OCI-LY1 (cell line): ENCODE results near the gene ABHD17C.

Experiments used
- H2AFZ ChIP-seq: fragments of 200-600 bp; sonication (generic), shearing (Covaris generic); 2 replicates; pipeline ENCODE4 v1.6.0; 2014; ENCODE audit warnings: antibody characterized with exemption, mild to moderate bottlenecking, low read length
- H3F3A ChIP-seq: fragments of 200-600 bp; sonication (generic), shearing (Covaris generic); 2 replicates; pipeline ENCODE4 v1.6.0; 2014; ENCODE audit warnings: mild to moderate bottlenecking, antibody characterized with exemption, low read length, moderate library complexity; ENCODE audit not compliant: insufficient read depth
- H3K27ac ChIP-seq: fragments of 200-600 bp; sonication (generic); 2 replicates; pipeline ENCODE4 v1.5.1; 2014; ENCODE audit warnings: low read length, mixed run types, mild to moderate bottlenecking, low read depth; ENCODE audit not compliant: poor library complexity, severe bottlenecking
- H3K27me3 ChIP-seq: fragments of 200-600 bp; sonication (generic); 2 replicates; pipeline ENCODE4 v1.6.0; 2014; ENCODE audit warnings: antibody characterized with exemption, mild to moderate bottlenecking, low read length, moderate library complexity; ENCODE audit not compliant: insufficient read depth
- H3K36me3 ChIP-seq: fragments of 200-600 bp; sonication (generic); 2 replicates; pipeline ENCODE4 v1.6.1; 2014; ENCODE audit warnings: mild to moderate bottlenecking, antibody characterized with exemption, low read length, moderate library complexity, mixed read lengths; ENCODE audit not compliant: insufficient read depth
- H3K4me1 ChIP-seq: fragments of 200-600 bp; sonication (generic); 2 replicates; pipeline ENCODE4 v1.5.1; 2014; ENCODE audit warnings: mild to moderate bottlenecking, low read length, moderate library complexity; ENCODE audit not compliant: insufficient read depth, severe bottlenecking
- H3K4me2 ChIP-seq: fragments of 200-600 bp; sonication (generic), shearing (Covaris generic); 2 replicates; pipeline ENCODE4 v1.6.1; 2014; ENCODE audit warnings: low read length
- H3K4me3 ChIP-seq: fragments of 200-600 bp; sonication (generic); 2 replicates; pipeline ENCODE4 v1.5.1; 2014; ENCODE audit warnings: low read length, low read depth, mild to moderate bottlenecking, mixed read lengths; ENCODE audit not compliant: poor library complexity, severe bottlenecking
- H3K79me2 ChIP-seq: fragments of 200-600 bp; shearing (Covaris generic); 2 replicates; pipeline ENCODE4 v1.6.1; 2016; ENCODE audit warnings: mixed run types, low read length, mixed read lengths; ENCODE audit not compliant: insufficient read depth
- H3K9ac ChIP-seq: fragments of 200-600 bp; sonication (generic), shearing (Covaris generic); 2 replicates; pipeline ENCODE4 v1.6.1; 2014; ENCODE audit warnings: mild to moderate bottlenecking, low read length, mixed read lengths
- H3K9me2 ChIP-seq: fragments of 200-600 bp; sonication (generic), shearing (Covaris generic); 2 replicates; pipeline ENCODE4 v1.6.1; 2014; ENCODE audit warnings: low read depth, mild to moderate bottlenecking, low read length, mixed read lengths
- H3K9me3 ChIP-seq: fragments of 200-600 bp; shearing (Covaris generic); 2 replicates; pipeline ENCODE4 v1.6.1; 2014; ENCODE audit warnings: low read length, mixed read lengths
- H4K20me1 ChIP-seq: fragments of 200-600 bp; sonication (generic), shearing (Covaris generic); 2 replicates; pipeline ENCODE4 v1.6.0; 2016; ENCODE audit warnings: mild to moderate bottlenecking, low read length; ENCODE audit not compliant: insufficient read depth
- EZH2 ChIP-seq: fragments of 200-600 bp; sonication (generic), shearing (Covaris generic); IDR thresholded peaks from 2 replicates; pipeline ENCODE4 v1.8.0; 2017; ENCODE audit warnings: borderline replicate concordance, mixed run types, mild to moderate bottlenecking, antibody characterized with exemption, low read length, moderate library complexity, mixed read lengths
- TF ChIP-seq, protein P1 (sequence below): fragments of 200-600 bp; sonication (generic), shearing (Covaris generic); IDR thresholded peaks from 2 replicates; pipeline ENCODE4 v1.5.1; 2017; ENCODE audit warnings: mild to moderate bottlenecking, antibody characterized with exemption, low read length, moderate library complexity, mixed read lengths

Gene ABHD17C

GRCh38 chr15:80785811-80786354 lies 90.8 kb downstream of the ABHD17C start:
- no peaks in the 10 kb centered on the region for H3F3A ChIP-seq
- H4K20me1 ChIP-seq: no peaks in the 10 kb centered on the region
- H3K27me3 ChIP-seq: no peaks in the 10 kb centered on the region
- H3K36me3 ChIP-seq: no peaks in the 10 kb centered on the region
- no peak overlapping the region for H2AFZ ChIP-seq
- H3K79me2 ChIP-seq: no peaks in the 10 kb centered on the region
- no peaks in the 10 kb centered on the region for H3K9me2 ChIP-seq
- H3K9ac ChIP-seq: no peak overlapping the region
- H3K27ac ChIP-seq: no peak overlapping the region
- H3K9me3 ChIP-seq: no peaks in the 10 kb centered on the region
- TF ChIP-seq, protein P1, sequence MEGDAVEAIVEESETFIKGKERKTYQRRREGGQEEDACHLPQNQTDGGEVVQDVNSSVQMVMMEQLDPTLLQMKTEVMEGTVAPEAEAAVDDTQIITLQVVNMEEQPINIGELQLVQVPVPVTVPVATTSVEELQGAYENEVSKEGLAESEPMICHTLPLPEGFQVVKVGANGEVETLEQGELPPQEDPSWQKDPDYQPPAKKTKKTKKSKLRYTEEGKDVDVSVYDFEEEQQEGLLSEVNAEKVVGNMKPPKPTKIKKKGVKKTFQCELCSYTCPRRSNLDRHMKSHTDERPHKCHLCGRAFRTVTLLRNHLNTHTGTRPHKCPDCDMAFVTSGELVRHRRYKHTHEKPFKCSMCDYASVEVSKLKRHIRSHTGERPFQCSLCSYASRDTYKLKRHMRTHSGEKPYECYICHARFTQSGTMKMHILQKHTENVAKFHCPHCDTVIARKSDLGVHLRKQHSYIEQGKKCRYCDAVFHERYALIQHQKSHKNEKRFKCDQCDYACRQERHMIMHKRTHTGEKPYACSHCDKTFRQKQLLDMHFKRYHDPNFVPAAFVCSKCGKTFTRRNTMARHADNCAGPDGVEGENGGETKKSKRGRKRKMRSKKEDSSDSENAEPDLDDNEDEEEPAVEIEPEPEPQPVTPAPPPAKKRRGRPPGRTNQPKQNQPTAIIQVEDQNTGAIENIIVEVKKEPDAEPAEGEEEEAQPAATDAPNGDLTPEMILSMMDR: no peak
- no peak for TF ChIP-seq EZH2
- H3K4me1 ChIP-seq: peaks cover 17% of the 10 kb centered on the region
- no peak overlapping the region for H3K4me3 ChIP-seq
- H3K4me2 ChIP-seq: no peak overlapping the region

GRCh38 chr15:80787316-80787715 lies 92.2 kb downstream of the ABHD17C start:
- Histone ChIP-seq H3K79me2 (no peaks in the 10 kb centered on the region), H3K4me2 (no peak overlapping the region), H3K9me3 (no peaks in the 10 kb centered on the region), H3K9me2 (no peaks in the 10 kb centered on the region), H3K27ac (no peak overlapping the region), H4K20me1 (no peaks in the 10 kb centered on the region), H3K27me3 (no peaks in the 10 kb centered on the region), H3K36me3 (no peaks in the 10 kb centered on the region), H3K4me1 (peaks cover 17% of the 10 kb centered on the region), H3K4me3 (no peak overlapping the region), H2AFZ (no peak overlapping the region), H3K9ac (no peak overlapping the region), H3F3A (no peaks in the 10 kb centered on the region)
- TF ChIP-seq, protein P1: no peak
- TF ChIP-seq EZH2: no peak

DNA sequence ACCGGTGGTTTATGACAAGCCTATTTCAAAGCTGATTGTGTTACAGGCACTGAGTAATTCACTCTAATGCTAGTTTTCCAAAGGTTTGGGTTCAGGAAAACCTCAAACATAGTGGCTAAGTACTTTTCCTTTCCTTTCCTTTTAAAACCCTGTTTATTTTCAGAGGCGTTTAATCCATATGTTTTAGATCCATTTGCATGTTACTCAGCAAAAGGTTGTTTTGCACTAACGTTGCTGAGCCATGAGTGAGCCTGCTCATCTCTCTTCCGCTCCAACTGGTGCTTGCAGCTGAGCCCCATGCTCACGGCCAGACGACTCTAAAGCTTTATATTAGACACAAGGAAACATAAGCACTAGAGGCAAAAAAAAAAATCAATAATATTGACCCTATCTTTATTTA lies 93.4 kb downstream of the ABHD17C start:
- no peak overlapping the region for H3K4me2 ChIP-seq
- H3K36me3 ChIP-seq: no peaks in the 10 kb centered on the region
- H3K9me2 ChIP-seq: no peaks in the 10 kb centered on the region
- H3K9me3 ChIP-seq: no peaks in the 10 kb centered on the region
- no peak overlapping the region for H3K27ac ChIP-seq
- H3F3A ChIP-seq: no peaks in the 10 kb centered on the region
- peaks cover 17% of the 10 kb centered on the region for H3K4me1 ChIP-seq
- H4K20me1 ChIP-seq: no peaks in the 10 kb centered on the region
- no peak overlapping the region for H3K9ac ChIP-seq
- no peak overlapping the region for H3K4me3 ChIP-seq
- H3K79me2 ChIP-seq: no peaks in the 10 kb centered on the region
- TF ChIP-seq EZH2: no peak
- TF ChIP-seq, protein P1: no peak
- H3K27me3 ChIP-seq: no peaks in the 10 kb centered on the region
- no peak overlapping the region for H2AFZ ChIP-seq
